Stimulated activated CD8-positive, alpha-beta memory T cell treated with anti-CD3 and anti-CD28 coated beads, Interleukin-4, amount 100 ng/mL, for 24 hours (primary cell): ENCODE results near the gene PSPC1.

Experiments
- DNase-seq: peaks from one replicate; pipeline ENCODE4 v3.0.0-alpha.2; 2020; ENCODE audit warnings: low read depth

Gene PSPC1

GRCh38 chr13:19673473-19674430 lies 109.0 kb downstream of the PSPC1 start:
- no peak for DNase-seq

- DNase-seq = no peak
Observed at GRCh38 chr13:19672990-19673389, 109.8 kb downstream of the PSPC1 start.

- no peak for DNase-seq
Observed at GRCh38 chr13:19670147-19670546, 112.6 kb downstream of the PSPC1 start.

- no peak for DNase-seq
Observed at GRCh38 chr13:19668778-19669177, 114.0 kb downstream of the PSPC1 start.

- DNase-seq = no peak
Observed at GRCh38 chr13:19665427-19665859, 117.3 kb downstream of the PSPC1 start.

- DNase-seq = no peak
Observed at GRCh38 chr13:19664481-19665230, 118.1 kb downstream of the PSPC1 start.

GRCh38 chr13:19663416-19663979 lies 119.2 kb downstream of the PSPC1 start:
- DNase-seq = no peak

GRCh38 chr13:19661561-19661960 lies 121.2 kb downstream of the PSPC1 start:
- DNase-seq = no peak

GRCh38 chr13:19661126-19661525 lies 121.6 kb downstream of the PSPC1 start:
- DNase-seq = no peak

- no peak for DNase-seq
Observed at GRCh38 chr13:19658831-19659230, 123.9 kb downstream of the PSPC1 start.

GRCh38 chr13:19657872-19658591 lies 124.7 kb downstream of the PSPC1 start:
- DNase-seq = no peak
